Ovary (tissue), 3 donors: ENCODE measurements around the gene NFIB.

ENCODE experiments used
- CTCF ChIP-seq, 3 donors: fragments of 450-650 bp in 2 of 3; fragments of 200-600 bp in 1 of 3; IDR thresholded peaks; one replicate each; pipeline versions ENCODE4 v1.5.1 to v1.8.0; 2016 to 2022; ENCODE audit warnings: antibody characterized with exemption in 3 of 3, mild to moderate bottlenecking in 1 of 3
- EP300 ChIP-seq: sonication (generic); formaldehyde crosslinking; IDR thresholded peaks from one replicate; pipeline ENCODE4 v1.6.1; 2017; ENCODE audit warnings: antibody characterized with exemption
- POLR2A ChIP-seq: fragments of 450-650 bp; IDR thresholded peaks from one replicate; pipeline ENCODE4 v1.6.1; 2017; ENCODE audit warnings: antibody characterized with exemption, mild to moderate bottlenecking, moderate library complexity
- donor health status: DM: no; HTN: no; CAD: no.

GRCh38 chr9:14242150-14242805, 71.7 kb downstream of the NFIB start:
- TF ChIP-seq POLR2A (no peak), CTCF (IDR thresholded peaks at IDR 0.05) (no peak), EP300 (no peak)
